GM21529 (cell line): ENCODE measurements around the gene KIRREL3.
"Not testable (repeated sequence)": the region's sequence is repeated elsewhere in the genome, so short reads cannot be mapped to it uniquely, and the experiment has no call there.

Experiments
- ATAC-seq: cut with Tn5 transposase; IDR thresholded peaks from one replicate; pipeline ENCODE4 v1.9.1; 2021; ENCODE audit not compliant: unreplicated experiment

Gene KIRREL3

DNA sequence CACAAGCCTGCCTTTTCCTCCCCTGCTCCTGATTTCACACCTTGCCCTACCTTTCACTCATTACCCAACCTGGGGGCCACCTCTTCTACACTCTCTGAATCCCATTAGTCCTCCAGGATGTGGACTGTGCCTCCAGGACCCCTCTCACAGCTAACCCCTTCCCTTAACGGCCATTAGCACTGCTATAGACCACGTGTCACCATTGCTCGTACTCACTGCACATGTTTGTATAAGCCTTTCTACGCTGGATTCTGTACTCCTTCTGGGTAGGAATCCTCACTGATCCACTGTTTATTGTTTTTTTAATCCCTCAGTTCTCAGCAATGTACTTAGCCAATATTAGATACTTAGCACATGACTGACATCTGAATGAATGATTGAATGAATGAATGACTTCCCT, 40.9 kb downstream of the KIRREL3 start:
- no peak for ATAC-seq

DNA sequence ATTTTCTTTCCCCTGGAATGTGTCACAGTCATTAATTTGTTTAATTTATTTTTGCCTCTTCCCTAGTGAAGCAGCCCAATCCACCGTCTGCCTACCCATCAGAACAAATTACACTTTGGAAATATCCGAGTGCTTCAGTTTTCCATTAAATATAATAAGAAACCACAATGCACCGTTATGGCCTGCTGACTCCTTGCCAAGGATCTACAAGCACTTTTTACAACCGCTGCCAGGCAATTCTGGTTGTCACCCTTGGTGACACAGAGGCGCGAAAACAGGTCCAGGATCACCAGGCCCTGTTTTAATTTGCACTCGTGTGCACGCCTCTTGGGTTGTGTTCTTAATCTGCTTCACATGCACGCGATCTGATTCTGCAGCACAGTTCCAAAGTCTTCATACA, 43.9 kb downstream of the KIRREL3 start:
- ATAC-seq, result no peak

DNA sequence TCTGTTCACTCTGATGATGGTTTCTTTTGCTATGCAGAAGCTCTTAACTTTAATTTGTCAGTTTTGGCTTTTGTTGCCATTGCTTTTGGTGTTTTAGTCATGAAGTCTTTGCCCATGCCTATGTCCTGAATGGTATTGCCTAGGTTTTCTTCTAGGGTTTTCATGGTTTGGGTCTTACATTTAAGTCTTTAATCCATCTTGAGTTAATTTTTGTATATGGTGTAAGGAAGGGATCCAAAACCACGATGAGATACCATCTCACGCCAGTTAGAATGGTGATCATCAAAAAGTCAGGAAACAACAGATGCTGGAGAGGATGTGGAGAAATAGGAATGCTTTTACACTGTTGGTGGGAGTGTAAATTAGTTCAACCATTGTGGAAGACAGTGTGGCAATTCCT, 48.0 kb downstream of the KIRREL3 start:
- ATAC-seq, result not testable (repeated sequence)

DNA sequence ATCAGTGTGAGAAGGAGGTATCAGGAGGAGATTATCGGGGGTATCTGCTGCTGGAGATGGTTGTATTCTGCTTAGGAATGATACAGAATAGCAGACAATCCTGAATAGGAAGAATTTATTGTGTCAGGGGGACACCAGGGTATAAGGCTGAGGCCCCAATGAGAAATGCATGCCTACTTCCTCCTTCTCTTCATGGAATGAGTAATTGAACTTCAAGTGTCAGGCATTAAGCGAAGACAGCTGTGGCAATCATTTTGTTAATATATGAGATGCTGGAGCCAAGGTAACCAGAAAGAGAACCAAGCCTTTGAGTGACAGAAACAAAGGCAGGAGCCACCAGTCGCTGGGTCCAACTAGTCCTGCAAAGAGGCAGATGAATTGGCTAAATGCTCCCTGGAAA, 49.1 kb downstream of the KIRREL3 start:
- ATAC-seq, result no peak

DNA sequence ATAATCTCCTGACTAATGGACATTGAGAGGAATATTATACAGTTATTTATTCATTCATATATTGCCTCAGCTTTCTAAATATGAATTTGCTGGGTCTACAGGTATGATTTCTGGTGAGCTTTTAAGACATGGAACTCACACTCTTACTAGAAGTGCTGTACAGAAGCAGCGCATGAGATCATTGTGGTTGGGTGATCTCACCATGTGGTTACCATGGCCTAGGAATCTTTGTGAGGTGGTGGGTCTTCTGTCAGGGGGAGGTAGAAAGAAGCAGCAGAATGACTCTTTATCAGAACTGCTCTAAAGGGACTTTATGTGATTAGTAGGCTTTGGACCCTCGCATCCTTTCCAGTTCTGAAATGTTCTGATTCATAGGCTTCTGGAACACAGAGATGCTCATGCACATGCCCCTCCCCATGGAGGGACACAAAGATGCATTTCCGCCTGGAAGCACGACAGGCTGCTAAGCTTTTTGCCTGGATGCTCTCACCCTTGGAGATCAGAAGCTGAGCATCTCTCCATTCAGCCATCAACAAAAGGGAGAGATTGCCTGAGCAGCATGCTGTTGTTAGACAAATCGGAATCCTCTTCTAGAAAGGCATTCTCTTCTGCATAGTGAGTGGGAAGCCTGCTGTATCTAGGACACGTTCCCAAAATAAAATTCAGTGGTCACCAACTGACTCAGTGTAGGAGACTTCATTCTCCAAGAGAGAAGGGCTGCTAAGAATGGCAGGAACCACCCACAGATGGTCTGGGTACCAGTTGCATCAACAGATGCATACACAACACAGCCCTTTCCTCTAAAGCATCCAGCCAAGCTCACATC, 51.3 kb downstream of the KIRREL3 start:
- ATAC-seq, result no peak

DNA sequence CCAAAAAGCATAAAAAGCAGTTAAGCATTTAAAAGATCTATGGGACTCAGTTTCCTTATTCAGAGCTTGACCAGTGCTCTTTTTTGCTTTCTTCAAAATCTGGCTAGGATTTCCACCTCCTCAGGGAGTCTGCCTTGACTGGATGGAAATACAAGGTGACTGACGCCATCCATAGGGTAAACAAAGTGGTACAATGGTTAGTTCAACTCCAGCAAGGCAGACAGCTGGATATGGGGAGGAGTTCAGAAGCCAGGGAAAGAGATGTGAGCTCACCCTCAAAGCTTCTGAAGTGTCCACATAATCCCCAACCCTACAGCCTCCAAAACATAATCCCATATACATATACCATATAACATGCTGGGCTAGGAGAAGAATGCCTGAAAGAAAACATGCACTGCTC, 52.0 kb downstream of the KIRREL3 start:
- no peak for ATAC-seq

DNA sequence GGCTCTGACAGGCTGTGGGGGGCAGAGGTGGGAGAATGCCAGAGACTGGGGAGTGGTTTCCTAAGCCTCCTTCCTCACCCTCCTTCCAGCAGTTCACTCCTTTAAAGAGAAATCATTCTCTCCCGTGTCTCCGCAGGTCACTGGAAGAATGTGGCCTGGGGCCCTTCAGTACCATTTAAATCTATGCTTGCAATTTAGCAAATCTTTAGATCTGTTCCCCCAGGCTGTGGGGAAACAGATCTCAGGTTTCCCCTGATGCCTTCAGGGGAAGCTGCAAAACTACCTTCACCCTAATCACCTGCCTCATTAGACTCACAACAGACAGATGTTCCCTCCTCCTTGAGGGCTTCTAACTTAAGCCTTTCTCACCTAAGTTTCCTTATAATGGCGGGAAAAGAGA, 55.3 kb downstream of the KIRREL3 start:
- ATAC-seq, result no peak

DNA sequence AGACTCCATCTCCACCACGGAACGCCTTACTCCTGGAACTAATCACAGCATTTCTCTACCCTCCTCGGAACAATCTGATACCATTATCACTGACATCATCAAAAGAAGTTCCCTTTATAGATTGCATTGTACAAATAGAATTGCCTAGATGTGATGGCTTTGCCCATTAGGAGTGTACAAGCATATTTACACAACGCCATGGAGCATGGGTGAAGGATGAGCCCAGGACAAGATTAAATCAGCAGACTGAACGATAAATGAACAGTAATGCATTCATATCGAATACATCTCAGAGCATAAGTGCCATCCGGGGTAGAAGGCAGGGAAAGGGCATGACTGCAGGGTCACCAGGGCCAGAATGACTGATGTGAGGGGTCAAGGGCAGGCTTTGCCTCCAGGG, 57.3 kb downstream of the KIRREL3 start:
- ATAC-seq, result no peak

DNA sequence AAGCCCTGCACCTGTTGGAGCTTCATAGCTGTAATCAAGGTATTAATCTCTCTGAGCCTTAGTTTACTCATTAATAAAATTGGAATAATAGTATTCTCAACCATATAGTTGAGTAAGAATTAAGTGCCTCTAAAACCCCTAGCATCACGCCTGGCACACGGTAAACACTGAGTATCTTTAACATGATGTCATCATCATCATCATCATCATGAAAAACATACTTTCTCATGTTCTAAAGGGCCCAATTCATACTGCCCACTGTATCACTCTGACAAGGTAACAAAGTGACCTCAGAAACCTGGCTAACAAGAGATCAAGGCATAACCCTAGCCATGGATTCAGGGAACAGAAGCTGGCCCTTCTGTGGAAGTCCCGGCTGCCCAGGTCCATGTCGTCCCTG, 58.4 kb downstream of the KIRREL3 start:
- ATAC-seq, result no peak

DNA sequence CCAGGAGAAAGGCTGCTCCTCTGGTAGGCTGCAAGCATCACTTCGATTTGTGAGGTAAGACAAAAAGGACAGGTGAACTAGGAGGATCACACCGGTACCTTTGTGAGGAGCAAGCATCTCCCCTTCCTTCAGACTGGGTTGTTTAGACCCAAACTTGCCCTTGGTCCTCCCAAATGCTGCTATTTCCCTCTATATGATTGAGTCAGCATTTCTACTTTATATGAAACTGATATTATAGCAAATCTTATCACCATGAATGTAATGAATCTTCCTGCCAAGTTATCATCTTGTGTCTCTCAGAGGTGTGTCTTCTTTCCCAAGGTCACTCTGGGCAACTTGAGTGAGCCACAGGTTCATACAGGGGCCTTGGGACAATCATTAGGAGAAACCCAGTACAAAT, 61.0 kb downstream of the KIRREL3 start:
- ATAC-seq, result no peak

DNA sequence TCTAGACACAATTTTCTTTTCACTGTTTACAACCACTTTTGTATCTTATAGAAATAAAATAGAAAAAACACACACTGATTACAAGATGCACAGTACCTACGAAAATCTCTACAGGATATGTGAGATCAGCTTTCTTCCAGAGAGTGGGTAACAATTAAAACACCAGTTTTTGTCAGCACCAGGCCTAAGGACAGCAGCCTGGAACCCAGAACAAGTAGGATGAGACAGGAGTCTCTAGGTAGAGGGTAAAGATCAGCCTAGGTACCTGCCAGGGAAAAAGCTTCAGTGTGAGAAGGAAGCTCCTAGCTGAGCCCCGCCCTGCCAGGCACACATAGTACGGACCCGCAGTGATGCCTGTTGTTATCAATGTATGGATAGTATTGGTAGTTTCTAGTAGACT, 61.9 kb downstream of the KIRREL3 start:
- ATAC-seq, result no peak

DNA sequence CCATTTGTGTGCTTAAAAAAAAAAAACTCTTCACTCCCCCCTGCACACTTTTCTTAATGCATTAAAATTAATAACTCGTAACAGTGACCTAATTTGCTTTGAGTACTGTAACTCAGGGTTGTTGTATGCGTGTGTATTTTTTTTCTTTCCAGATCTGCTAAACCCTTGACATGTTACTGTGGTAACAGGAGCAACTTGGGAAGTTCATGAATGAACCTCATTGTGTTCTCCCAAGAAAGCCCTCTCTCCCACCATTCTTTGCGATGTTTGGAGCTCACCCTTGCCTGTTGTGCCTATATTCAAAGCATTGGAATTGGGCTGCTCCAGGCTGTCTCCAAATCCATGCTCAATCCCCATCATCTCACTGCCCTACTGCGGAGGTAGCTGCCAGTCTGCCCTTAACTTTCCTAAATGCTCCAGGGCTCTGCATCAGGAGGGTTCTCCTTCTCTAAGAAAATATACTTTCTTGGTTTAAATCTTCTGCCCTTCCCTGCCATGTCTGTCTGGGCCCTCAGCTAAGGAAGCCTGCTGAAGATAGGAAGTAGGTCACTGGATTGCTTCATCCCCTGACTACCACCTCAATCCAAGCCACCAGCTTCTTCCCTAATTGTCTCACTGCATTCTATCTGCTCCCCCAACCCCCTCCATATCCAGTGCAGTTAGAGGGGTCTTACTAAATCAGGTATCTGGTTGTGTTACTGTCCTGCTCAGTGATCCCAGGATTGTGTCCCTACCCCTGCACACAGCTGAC, 70.3 kb downstream of the KIRREL3 start:
- ATAC-seq, result no peak

DNA sequence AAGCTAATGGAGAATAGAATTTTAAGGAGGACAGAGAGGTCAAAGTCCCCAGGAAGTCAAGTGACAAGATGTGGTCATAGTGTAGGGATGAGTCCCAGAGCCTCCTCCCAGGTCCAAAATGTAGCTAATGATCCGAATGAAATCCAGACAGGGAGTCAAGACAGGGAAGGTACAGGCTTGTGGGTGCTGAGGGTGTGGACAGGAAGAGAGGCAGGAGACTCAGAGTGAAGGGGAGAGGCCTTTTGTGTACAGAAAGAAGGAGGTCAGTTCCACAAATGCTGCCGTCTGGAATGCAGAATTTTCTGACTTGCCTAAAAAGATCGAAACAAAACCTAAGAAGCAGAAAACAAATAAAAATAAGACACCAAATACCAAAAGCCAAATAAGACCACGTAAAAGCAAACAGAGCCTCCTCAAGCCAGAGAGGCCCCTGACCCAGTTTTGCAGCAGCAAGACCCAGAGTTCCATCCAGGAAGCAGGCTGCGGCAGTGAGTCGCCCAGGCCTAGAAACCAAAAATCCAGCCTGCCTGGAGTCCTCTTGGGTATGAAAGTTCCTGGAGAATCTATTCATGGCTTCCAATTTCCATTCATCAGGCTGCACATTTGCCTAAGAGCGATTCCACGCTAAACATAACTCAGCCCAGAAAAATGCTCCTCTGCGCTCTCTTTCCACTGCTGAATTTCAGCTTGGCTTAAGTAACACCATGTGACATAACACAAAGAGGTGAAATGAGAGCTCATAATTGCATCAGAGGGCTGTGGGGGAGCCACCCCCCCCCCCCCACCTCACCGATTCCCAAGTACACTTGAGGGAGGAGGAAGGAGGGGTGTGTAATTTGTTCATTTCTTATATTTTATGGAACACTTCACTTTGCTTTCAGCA, 71.2 kb downstream of the KIRREL3 start:
- ATAC-seq, result no peak

DNA sequence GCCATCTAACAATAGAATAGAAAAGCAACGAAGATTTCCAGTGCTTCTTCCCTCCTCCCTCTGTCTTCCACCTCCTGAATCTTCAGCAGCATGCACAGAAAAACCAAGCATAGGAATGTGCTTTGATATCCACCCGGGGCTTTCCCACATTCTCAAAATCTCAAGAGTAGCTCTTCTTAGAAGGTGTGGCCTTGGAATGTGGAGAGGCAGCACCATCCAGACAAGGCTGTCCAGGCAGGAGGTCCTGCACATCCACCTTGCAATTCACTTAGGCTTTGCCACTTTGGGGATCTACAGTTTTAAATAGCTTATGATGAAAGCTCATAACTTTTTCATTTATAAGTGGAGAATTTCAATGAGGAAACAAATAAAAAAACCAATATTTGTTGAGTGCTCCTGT, 72.9 kb downstream of the KIRREL3 start:
- no peak for ATAC-seq

DNA sequence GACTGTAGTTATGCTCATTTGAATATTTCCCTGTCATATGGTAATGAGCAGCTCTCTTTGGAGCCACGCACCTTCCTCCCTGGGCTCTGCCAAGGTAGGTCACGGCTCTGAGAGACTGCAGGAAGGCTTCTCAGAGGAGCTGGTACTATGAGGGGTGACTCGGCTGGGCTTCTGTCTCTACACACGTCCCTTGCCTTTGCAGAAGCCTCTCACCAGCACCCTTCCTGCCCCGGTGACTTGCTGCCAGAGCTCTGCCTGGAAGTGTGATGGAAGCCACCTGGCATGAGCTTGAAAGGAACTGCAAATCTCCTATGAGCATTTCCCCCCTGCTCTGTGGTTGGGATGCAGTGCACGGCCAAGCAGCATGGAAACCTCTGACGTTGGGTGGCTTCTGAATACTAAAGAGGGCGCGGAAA, 74.2 kb downstream of the KIRREL3 start:
- ATAC-seq, result no peak

DNA sequence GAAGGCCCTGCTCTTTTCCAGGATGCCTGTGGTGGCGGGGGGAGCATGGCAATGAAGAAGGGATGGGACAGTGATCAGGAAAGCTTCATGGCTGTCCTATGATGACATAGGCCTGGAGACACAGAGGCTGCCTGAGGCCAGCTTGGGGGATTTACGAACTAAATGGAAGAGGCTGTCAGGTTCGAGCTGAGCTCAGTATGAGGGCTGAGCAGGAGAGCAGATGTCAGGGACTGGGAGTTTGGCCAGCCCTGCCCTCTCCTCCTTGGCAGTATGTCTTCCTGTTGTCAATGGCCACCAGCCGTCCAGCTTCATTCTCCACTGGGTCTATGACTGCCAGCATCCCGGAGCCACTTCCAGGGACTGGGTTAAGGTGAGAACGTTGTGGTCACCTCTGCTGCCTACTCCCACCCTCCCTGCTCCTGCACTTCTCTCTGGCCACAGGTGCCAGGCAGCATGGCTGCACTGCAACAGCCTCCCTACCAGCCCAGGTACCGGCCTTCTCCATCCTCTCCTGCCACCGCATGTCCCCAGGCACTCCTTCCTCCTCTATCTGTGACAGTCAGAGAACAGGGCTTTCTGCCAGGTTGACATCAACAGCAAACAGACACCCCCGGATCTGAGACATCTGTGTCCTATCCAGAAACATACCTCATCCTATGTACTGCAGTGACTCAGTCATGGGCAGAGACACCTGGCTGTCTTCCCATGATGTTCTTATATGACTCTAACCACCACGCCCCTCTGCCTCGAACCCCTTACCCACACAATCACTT, 75.1 kb downstream of the KIRREL3 start:
- ATAC-seq, result no peak

DNA sequence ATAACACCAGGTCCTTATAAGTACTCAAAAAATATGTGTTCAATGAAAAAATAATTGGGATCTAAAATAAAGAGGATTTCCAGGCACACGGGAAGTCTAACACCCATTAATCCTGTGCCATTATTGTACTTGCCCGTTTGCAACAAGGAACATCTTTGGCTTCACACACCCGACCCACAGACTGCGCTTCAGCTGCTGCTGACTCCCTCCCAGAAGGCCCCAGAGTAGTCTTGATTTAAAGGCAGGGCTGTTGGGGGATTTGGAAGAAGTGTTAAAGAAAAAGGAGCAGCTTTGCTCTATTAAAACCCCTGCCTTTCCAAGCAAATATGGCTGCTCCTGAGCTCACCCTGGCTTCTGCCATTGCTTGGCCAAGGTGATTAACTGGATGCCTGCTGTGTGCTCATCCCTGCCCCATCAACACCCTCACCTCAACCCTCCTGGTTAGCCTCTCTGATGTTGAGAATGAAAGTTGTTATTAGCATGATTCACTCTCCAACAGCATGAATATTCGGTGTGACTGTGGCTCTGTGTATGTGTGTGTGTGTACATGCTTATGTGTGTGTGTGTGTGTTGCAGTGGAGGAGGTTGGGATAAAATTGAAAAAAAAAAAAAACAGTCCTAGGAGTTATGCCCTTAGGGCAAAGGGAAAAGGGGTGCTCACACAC, 76.1 kb downstream of the KIRREL3 start:
- no peak for ATAC-seq

DNA sequence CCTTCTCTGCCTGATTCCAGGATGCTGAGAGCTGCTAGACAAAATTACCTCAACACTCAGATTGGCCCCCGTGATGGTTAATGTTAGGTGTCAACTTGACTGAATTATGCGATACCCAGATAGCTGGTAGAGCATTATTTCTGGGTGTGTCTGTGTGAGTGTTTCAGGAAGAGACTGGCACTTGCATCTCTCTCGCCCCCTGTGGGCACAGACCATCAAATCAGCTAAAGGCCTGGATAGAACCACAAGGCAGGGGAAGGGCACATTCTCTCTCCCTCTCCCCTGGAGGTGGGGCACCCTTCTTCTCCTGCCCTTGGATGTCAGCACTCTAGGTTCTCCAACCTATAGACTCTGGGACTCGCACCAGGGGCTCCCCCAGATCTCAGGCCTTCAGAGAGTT, 79.7 kb downstream of the KIRREL3 start:
- ATAC-seq, result no peak

DNA sequence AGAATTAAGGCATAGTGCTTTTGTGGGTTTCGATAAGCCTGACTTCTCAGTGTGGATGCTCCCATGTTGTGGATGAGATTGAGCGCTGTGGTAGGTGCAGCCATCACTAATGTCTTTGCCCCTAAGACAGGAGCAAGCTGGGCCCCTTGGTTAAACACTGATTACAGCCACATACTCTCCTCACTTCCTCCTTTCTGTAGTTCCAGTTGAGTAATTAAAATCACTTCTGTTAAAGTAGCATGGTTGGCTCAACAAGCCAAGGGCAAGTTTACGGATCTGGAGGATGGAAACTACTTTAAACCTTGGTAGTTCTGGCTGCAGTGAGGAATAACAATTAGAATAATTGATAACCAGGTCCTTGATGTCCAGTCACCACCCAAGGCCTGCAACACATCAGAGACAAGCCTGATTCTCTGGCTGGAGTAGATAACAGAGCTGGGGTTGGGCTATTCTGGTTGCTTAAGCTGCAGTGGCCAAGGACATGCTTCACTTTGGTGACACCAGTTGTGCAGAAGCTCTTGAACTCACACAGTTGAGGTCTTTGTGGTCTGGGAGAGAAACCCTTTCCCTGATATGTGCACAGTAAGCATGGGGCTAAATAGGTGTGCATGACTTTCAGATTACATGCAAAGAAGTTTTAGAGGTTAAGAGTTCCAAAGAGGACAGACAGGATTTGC, 81.3 kb downstream of the KIRREL3 start:
- ATAC-seq, result peak; percentile 58

DNA sequence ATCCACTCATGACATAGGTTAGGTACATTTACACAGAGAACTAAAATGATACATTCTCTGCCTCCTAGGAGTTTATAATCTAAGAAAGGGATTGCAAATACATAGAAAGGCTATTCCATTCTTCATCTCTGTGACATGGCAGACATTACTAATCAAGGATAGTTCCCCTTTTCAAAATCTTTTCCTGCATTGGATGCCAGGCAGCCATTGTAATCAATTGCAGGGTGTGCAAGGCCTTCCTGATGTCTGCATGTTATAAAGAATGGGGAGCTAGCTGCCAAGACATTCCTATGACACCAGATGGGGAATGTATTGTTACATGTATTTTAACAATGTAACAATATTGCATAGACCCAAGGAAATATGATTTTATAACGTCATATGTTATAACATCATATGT, 82.0 kb downstream of the KIRREL3 start:
- no peak for ATAC-seq
